Measurements from ENCODE around the gene RAB28.
"Not testable (repeated sequence)": the region's sequence is repeated elsewhere in the genome, so short reads cannot be mapped to it uniquely, and the experiment has no call there.

Gene RAB28

DNA sequence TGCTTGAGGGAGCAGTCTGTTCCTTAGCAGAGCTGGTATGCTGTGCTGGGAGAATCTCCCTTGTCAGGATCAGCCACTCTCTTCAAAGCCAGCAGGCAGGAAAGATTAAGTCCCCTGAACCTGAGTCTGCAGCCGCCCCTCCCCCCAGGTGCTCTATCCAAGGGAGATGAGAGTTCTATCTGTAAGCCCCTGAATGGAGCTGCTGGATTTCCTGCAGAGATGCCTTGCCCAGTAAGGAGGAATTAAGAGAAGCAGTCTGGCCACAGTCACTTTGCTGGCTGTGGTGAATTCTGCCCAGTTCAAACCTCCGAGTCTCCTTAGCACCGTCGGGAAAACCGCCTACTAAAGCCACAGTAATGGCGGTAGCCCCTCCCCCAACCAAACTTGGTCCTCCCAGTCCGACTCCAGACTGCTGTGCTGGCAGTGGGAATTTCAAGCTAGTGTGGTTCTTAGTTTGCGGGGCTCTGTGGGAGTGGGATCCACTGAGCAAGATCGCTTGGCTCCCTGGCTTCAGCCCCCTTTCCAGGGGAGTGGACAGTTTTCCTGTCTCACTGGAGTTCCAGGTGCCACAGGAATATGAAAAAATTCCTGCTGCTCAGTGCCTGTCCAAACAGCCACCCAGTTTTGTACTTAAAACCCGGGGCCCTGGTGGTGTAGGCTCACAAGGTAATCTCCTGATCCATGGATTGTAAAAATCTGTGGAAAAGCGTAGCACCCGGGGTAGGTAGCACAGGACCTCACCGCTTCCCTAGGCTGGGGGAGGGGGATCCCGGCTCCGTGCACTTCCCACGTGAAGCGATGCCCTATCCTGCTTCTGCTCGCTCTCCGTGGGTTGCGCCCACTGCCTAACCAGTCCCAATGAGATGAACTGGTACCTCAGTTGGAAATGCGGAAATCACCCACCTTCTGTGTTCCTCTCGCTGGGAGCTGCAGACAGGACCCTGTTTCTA is 38.0 kb downstream of the RAB28 start:
- no peak for ATAC-seq
- peaks cover 24% of the 10 kb centered on the region for H3K36me3 Mint-ChIP-seq (ENCODE audit: low read depth)

DNA sequence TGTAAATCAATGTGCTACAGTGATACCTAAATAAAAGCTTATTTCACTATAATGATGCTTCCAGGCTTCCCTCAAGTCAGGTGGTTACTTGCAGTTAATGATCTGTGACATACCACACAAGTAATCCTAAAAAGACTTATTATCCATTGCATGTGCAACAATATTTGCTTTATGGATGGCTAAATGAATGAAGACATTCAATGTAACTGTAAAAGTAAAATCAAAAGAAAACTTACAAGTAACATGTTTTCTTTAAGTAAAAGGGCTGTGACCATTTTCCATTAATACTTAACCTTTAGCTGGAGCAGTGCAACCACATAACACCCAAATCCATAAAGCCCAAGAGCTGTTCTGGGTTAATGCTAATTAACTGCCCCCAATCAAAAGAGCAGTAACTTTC is 42.6 kb downstream of the RAB28 start:
- Mint-ChIP-seq H3K4me3 (no peak overlapping the region), H3K36me3 (ENCODE audit: low read depth) (peaks cover 30% of the 10 kb centered on the region), H3K9me3 (peaks cover 18% of the 10 kb centered on the region), H3K27me3 (no peaks in the 10 kb centered on the region), H3K4me1 (peaks cover 1% of the 10 kb centered on the region), H3K27ac (no peak overlapping the region)
- DNase-seq = no peak
- no peak for ATAC-seq

More for the DNA sequence above, 38.0 kb downstream of the RAB28 start:
- Mint-ChIP-seq H3K9me3 (peaks cover 12% of the 10 kb centered on the region), H3K4me3 (no peak overlapping the region), H3K4me1 (peaks cover under 1% of the 10 kb centered on the region), H3K27ac (no peak overlapping the region), H3K27me3 (no peaks in the 10 kb centered on the region)
- no peak for DNase-seq

DNA sequence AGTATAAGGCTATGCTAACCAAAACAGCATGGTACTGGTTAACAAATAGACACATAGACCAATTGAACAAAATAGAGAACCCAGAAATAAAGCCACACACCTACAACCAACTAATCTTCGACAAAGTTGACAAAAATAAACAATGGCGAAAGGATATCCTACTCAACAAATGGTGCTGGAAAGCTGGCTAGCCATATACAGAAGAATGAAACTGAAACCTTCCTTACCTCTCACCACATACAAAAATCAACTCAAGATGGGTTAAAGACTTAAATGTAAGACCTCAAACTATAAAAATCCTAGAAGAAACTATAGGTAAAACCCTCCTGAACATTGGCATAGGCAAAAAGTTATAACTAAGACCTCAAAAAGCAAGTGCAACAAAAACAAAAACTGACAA is 47.2 kb downstream of the RAB28 start:
- Mint-ChIP-seq H3K4me3 (no peak overlapping the region), H3K36me3 (ENCODE audit: low read depth) (peaks cover 26% of the 10 kb centered on the region), H3K27ac (no peak overlapping the region), H3K9me3 (peaks cover 16% of the 10 kb centered on the region), H3K4me1 (peaks cover 24% of the 10 kb centered on the region), H3K27me3 (no peaks in the 10 kb centered on the region)
- no peak for ATAC-seq
- no peak for DNase-seq

DNA sequence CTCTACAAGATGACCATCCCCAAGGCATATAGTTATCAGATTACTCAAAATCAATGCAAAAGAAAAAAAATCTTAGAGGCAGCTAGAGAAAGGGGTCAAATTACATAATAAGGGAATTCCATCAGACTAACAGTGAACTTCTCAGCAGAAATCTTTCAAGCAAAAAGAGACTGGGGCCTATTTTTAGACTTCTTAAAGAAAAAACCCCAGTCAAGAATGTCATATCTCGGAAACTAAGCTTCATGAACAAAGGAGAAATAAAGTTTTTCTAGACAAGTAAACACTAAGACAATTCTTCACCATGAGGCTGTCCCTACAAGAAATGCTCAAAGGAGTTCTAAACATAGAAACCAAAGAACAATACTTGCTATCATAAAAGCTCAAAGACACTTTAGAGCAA is 51.7 kb downstream of the RAB28 start:
- Mint-ChIP-seq H3K4me3 (no peak overlapping the region), H3K36me3 (ENCODE audit: low read depth) (peaks cover 17% of the 10 kb centered on the region), H3K27me3 (no peaks in the 10 kb centered on the region), H3K4me1 (peaks cover 24% of the 10 kb centered on the region), H3K9me3 (peaks cover 12% of the 10 kb centered on the region), H3K27ac (no peak overlapping the region)
- no peak for DNase-seq
- ATAC-seq = no peak

DNA sequence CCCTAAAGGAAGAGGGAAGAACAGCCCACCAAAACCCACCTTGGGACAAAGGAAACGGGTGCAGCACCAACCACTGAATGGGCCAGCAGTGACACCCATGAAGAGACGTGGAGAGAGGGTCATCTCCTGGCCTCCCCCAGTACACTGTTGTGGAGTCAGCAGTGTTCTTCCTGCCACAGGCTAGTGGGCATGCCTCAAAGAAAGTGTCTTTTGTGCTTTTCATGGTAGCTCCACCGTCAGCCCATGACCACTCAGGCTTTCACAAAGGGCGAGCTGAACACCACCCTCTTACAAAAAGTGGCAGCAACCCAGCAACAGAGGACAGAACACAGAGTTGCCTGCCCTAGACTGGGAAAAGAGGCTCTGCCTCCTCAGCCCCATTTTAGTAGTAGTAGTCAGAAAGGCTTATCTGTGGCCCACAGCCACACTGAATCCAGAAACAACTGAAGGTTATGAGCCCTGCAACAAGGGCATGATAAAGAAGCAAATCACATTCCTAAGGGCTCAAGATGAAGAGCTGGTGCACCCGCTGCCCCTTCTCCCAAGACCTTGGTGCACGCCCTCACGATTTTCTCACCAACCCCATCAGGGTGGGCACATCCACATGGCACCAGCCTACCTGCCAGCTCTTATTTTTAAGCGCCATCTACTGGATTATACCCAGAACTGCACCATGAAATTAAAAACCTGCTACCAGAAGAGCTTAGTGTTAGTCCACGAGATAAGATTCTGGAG is 53.1 kb downstream of the RAB28 start:
- Mint-ChIP-seq H3K36me3 (ENCODE audit: low read depth) (peaks cover 15% of the 10 kb centered on the region), H3K27me3 (no peaks in the 10 kb centered on the region), H3K9me3 (peaks cover under 1% of the 10 kb centered on the region), H3K27ac (no peak overlapping the region), H3K4me1 (peaks cover 23% of the 10 kb centered on the region), H3K4me3 (no peak overlapping the region)
- DNase-seq (no peak), ATAC-seq (no peak)

DNA sequence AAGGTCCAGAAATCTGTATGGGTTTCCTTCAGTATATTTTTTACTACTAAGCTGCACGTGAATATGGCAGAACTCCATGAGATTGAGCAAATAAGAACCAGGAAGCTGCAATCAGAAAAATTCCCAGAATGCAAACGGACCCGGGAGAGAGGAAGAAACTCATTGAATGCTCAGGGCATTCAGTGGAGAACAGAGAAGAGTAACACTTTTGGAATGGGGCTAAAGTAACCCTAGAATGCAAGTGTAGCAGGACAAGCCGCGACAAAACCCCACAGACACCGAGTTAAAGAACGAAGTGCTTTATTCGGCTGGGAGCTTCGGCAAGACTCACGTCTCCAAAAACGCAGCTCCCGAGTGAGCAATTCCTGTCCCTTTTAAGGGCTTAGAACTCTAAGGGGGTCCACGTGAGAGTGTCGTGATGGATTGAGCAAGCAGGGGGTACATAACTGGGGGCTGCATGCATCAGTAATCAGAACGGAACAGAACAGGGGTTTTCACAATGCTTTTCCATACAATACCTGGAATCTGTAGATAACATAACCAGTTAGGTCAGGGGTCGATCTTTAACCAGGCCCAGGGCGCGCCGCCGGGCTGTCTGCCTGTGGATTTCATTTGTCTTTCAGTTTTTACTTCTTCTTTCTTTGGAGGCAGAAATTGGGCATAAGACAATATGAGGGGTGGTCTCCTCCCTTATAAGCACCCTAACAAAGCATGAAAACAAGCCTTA is 56.4 kb downstream of the RAB28 start:
- H3K4me3 Mint-ChIP-seq = no peak overlapping the region
- peaks cover 2% of the 10 kb centered on the region for H3K4me1 Mint-ChIP-seq
- ATAC-seq = no peak
- no peaks in the 10 kb centered on the region for H3K27me3 Mint-ChIP-seq
- H3K27ac Mint-ChIP-seq = no peak overlapping the region
- no peak for DNase-seq
- peaks cover 6% of the 10 kb centered on the region for H3K9me3 Mint-ChIP-seq
- H3K36me3 Mint-ChIP-seq (ENCODE audit: low read depth) = peaks cover 30% of the 10 kb centered on the region

DNA sequence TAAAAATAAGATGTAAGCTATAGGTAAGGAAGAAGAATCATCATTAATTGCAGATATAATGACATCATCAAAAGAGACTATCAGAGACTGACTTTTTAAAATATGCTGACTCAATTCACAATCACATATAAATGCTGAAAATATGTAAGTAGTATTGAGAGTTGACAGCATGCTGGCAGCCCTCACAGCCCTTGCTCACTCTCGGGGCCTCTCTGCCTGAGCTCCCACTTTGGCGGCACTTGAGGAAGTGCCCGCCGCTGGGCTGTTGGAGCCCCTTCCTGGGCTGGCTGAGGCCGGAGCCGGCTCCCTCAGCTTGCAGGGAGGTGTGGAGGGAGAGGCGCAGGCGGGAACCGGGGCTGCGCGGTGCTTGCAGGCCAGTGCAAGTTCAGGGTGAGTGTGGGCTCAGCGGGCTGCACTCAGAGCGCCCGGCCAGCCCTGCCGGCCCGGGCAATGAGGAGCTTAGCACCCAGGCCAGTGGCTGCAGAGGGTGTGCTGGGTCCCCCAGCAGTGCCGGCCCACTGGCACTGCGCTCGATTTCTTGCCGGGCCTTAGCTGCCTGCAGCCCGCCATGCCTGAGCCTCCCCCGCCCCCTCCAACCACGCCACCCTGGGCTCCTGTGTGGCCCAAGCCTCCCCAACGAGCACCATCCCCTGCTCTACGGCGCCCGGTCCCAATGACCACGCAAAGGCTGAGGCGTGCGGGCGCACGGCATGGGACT is 68.9 kb downstream of the RAB28 start:
- ATAC-seq = no peak
- Mint-ChIP-seq H3K4me3 (no peak overlapping the region), H3K27me3 (no peaks in the 10 kb centered on the region), H3K9me3 (peaks cover 22% of the 10 kb centered on the region), H3K36me3 (ENCODE audit: low read depth) (peaks cover 40% of the 10 kb centered on the region), H3K27ac (no peak overlapping the region), H3K4me1 (peaks cover 11% of the 10 kb centered on the region)
- DNase-seq = no peak

DNA sequence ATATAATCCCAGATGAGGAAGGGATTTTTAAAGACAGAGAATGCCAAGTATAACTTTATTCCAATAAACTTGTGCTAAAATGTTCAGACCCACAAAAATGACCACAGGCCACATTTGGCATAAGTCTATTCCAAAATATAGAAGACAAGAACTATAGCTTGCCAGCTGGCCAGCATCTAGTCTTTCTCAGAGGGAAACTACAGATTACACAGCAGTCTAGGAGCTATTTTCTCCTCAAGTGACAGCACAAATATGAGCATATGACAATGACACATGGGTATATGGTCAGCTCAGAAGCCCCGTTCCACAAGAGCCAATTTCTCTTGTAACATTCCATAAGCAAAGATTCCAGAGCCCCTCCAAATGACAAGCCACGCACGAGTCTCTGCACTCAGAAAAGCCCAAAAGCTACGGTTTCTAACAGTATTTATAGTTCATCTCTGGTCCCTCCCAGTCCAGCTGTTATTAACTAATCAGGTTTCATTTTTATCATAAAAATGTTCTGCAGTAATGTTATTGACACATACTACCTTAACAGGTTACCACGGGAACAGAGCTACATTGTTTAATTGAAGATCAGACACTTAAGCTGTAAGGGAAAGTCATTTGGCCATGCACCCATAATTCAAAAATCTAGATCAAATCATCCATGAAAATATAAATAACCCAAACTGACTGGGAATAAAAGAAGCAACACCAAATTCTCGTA is 70.3 kb downstream of the RAB28 start:
- no peak overlapping the region for H3K27ac Mint-ChIP-seq
- H3K9me3 Mint-ChIP-seq = peaks cover 9% of the 10 kb centered on the region
- peaks cover 11% of the 10 kb centered on the region for H3K4me1 Mint-ChIP-seq
- DNase-seq (no peak), ATAC-seq (no peak)
- H3K27me3 Mint-ChIP-seq = no peaks in the 10 kb centered on the region
- no peak overlapping the region for H3K4me3 Mint-ChIP-seq
- H3K36me3 Mint-ChIP-seq (ENCODE audit: low read depth) = peaks cover 34% of the 10 kb centered on the region

DNA sequence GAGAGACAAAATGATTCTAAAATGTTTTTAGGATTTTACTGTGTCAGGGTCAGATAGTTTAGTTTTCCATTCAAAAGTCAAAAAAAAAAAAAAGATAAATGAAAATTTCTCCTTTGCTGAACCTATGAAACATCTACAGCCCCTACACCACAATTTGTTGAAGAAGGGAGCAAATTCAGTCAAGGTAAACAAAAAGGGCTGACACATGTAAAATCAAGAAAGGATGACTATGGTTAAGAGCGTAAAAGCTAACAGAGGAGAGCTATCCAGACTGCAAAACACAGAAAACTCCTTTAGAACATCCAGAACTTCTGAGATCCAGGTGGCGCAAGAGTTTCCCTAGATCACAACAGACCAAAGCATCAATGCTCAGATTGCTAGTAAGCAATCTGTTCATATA is 72.2 kb downstream of the RAB28 start:
- H3K27me3 Mint-ChIP-seq = no peaks in the 10 kb centered on the region
- peaks cover 35% of the 10 kb centered on the region for H3K36me3 Mint-ChIP-seq (ENCODE audit: low read depth)
- ATAC-seq (no peak), DNase-seq (no peak)
- H3K27ac Mint-ChIP-seq = no peak overlapping the region
- no peak overlapping the region for H3K4me3 Mint-ChIP-seq
- H3K4me1 Mint-ChIP-seq = peaks cover 11% of the 10 kb centered on the region
- H3K9me3 Mint-ChIP-seq = peaks cover 8% of the 10 kb centered on the region

DNA sequence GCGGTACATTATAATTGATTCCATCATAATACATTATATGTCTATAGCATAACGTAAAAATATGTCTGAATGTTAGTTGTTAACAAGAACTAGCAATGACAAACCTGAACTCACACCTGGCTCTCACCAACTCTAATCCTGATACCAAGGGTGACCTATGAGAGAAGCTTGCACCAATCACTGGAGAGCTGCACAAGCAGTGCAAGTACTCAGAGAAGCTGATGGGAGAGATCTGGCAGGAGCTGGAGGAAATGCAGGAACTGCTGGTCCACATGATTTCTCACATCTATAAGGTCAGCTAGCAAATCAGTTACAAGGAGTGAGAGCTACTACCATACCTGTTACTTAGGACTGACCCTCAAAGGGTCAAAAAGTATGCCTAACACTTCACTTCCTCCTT is 74.8 kb downstream of the RAB28 start:
- Mint-ChIP-seq H3K27ac (no peak overlapping the region), H3K27me3 (no peaks in the 10 kb centered on the region), H3K9me3 (peaks cover 15% of the 10 kb centered on the region), H3K4me3 (no peak overlapping the region), H3K4me1 (peaks cover 10% of the 10 kb centered on the region), H3K36me3 (ENCODE audit: low read depth) (peaks cover 28% of the 10 kb centered on the region)
- no peak for ATAC-seq
- no peak for DNase-seq

DNA sequence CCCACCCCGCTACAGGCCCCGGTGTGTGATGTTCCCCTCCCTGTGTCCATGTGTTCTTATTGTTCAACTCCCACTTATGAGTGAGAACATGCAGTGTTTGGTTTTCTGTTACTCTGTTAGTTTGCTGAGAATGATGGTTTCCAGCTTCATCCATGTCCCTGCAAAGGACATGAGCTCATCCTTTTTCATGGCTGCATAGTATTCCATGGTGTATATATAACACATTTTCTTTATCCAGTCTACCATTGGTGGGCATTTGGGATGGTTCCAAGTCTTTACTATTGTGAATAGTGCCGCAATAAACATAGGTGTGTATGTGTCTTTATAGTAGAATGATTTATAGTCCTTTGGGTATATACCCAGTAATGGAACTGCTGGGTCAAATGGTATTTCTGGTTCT is 78.0 kb downstream of the RAB28 start:
- H3K36me3 Mint-ChIP-seq (ENCODE audit: low read depth) = peaks cover 28% of the 10 kb centered on the region
- DNase-seq, H3K27me3 Mint-ChIP-seq, H3K4me3 Mint-ChIP-seq, ATAC-seq, H3K4me1 Mint-ChIP-seq, H3K27ac Mint-ChIP-seq: not testable (repeated sequence)
- H3K9me3 Mint-ChIP-seq = peaks cover 15% of the 10 kb centered on the region

DNA sequence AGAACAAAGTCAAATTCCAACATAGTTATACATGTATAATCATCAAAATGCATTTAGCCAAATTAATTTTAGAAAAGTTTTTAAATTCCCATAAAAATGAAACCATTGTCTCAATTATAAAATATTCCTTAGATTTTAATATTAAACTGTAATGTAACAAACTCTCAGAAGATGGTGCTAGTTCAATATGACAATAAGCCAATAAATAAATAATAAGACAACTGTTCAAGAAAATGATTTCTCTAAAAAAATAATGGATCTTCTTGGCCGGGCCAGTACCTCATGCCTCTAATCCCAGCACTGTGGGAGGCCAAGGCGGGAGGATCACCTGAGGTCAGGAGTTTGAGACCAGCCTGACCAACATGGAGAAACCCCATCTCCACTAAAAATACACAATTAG is 80.3 kb downstream of the RAB28 start:
- H3K4me3 Mint-ChIP-seq = no peak overlapping the region
- DNase-seq = no peak
- no peak overlapping the region for H3K27ac Mint-ChIP-seq
- H3K27me3 Mint-ChIP-seq = no peaks in the 10 kb centered on the region
- no peaks in the 10 kb centered on the region for H3K4me1 Mint-ChIP-seq
- peaks cover 21% of the 10 kb centered on the region for H3K36me3 Mint-ChIP-seq (ENCODE audit: low read depth)
- ATAC-seq = no peak
- peaks cover 15% of the 10 kb centered on the region for H3K9me3 Mint-ChIP-seq

DNA sequence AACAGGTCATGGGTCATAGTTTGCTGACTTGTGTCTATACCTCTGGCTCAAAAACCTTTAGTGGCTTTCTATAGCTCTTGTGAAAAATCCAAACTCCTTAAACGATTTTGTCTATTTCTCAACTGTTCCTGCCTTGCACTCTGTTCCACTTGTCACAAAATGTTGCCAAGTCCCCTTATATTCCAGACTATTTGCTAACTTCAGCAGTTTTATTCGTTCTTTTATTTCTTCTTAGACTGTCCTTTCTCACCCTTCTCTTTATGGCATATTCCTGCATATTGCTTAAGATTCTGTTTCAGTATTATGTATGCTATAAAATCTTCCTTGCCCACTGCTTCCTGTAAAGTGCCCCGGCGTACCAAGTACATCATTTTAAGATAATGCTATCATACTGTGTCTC is 80.8 kb downstream of the RAB28 start:
- Mint-ChIP-seq H3K4me1 (no peaks in the 10 kb centered on the region), H3K27me3 (no peaks in the 10 kb centered on the region), H3K27ac (no peak overlapping the region), H3K9me3 (peaks cover 15% of the 10 kb centered on the region), H3K4me3 (no peak overlapping the region), H3K36me3 (ENCODE audit: low read depth) (peaks cover 20% of the 10 kb centered on the region)
- ATAC-seq = no peak
- DNase-seq = no peak

DNA sequence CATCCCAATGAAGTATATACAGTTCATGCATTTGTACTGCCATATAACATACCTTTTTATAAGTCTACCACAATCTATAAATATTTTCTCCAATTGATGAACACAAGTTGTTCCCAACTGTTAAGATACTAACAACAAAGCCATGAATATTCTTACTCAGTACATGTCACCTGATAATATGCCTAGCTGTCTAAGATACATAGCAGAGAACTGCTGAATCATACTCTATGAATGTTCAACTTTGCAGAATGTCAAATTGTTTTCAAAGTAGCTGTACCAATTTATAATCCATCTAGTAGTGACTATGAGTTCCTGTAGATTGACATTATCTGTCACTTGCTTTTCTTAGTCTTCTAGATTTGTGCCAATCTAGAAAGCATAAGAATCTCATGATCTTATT is 84.9 kb downstream of the RAB28 start:
- DNase-seq = no peak
- no peak for ATAC-seq
- H3K4me3 Mint-ChIP-seq = no peak overlapping the region
- H3K9me3 Mint-ChIP-seq = no peaks in the 10 kb centered on the region
- no peak overlapping the region for H3K27ac Mint-ChIP-seq
- no peaks in the 10 kb centered on the region for H3K27me3 Mint-ChIP-seq
- no peaks in the 10 kb centered on the region for H3K4me1 Mint-ChIP-seq
- peaks cover 4% of the 10 kb centered on the region for H3K36me3 Mint-ChIP-seq (ENCODE audit: low read depth)
